ENCODE results near the gene SCYL3. TPM values are rescaled to one million over a fixed set of nuclear protein-coding genes. Genes with fewer than 3 reads are reported as not detected.

The SCYL3 gene
- total RNA-seq, 3 donors from 2014 or later, result 9.1 to 33.7 (median 17.4) TPM

GRCh38 chr1:169892176-169892926 is 1.3 kb downstream of the SCYL3 start:
- Histone ChIP-seq H3K36me3 (no peaks in the 10 kb centered on the region), H3K4me3 (peak overlapping the region; percentile 97 to 100 (median 99)), H3K27me3 (no peaks in the 10 kb centered on the region), H3K9me3 (no peaks in the 10 kb centered on the region), H3K4me1 (peaks cover 0 to 21% of the 10 kb centered on the region in 2 donors), H3K27ac (peak overlapping the region; percentile 98 to 99)
- DNase-seq (ENCODE audit: low spot score in 2 of 2), result no peak
- TF ChIP-seq CTCF (IDR thresholded peaks at IDR 0.05) (no peak), POLR2AphosphoS5 (IDR thresholded peaks at IDR 0.05) (no peak), POLR2A (IDR thresholded peaks at IDR 0.05) (no peak)
- intact Hi-C loops (cut with DNase I; ENCODE audit: low total_unique reads), result no loop called here

GRCh38 chr1:169891539-169891885 is 2.2 kb downstream of the SCYL3 start:
- Histone ChIP-seq H3K27me3 (no peaks in the 10 kb centered on the region), H3K27ac (peak overlapping the region; percentile 98 to 99), H3K9me3 (no peaks in the 10 kb centered on the region), H3K36me3 (no peaks in the 10 kb centered on the region), H3K4me1 (peaks cover 0 to 21% of the 10 kb centered on the region in 2 donors), H3K4me3 (peak overlapping the region in 2 of 3 donors; percentile 11 to 40)
- TF ChIP-seq POLR2A (IDR thresholded peaks at IDR 0.05) (no peak), CTCF (IDR thresholded peaks at IDR 0.05) (no peak), POLR2AphosphoS5 (IDR thresholded peaks at IDR 0.05) (no peak)
- DNase-seq (ENCODE audit: low spot score in 2 of 2), result no peak
- intact Hi-C loops (cut with DNase I; ENCODE audit: low total_unique reads), result no loop called here

GRCh38 chr1:169890761-169891538 is 2.7 kb downstream of the SCYL3 start:
- Histone ChIP-seq H3K4me3 (peak overlapping the region in 2 of 3 donors; percentile 11 to 40), H3K4me1 (peaks cover 0 to 21% of the 10 kb centered on the region in 2 donors), H3K27ac (peak overlapping the region; percentile 98 to 99), H3K27me3 (no peaks in the 10 kb centered on the region), H3K36me3 (no peaks in the 10 kb centered on the region), H3K9me3 (no peaks in the 10 kb centered on the region)
- intact Hi-C loops (cut with DNase I; ENCODE audit: low total_unique reads), result no loop called here
- TF ChIP-seq CTCF (IDR thresholded peaks at IDR 0.05) (no peak), POLR2AphosphoS5 (IDR thresholded peaks at IDR 0.05) (peak in 2 of 3 donors; percentile 30 to 65)
- peak in 1 of 2 donors; percentile 35 for DNase-seq (ENCODE audit: low spot score in 2 of 2)

- Histone ChIP-seq H3K36me3 (no peaks in the 10 kb centered on the region), H3K27ac (peak overlapping the region; percentile 41 to 98), H3K4me1 (peaks cover 0 to 26% of the 10 kb centered on the region in 2 donors), H3K27me3 (no peaks in the 10 kb centered on the region), H3K4me3 (no peak overlapping the region), H3K9me3 (no peaks in the 10 kb centered on the region)
- TF ChIP-seq POLR2AphosphoS5 (IDR thresholded peaks at IDR 0.05) (no peak), POLR2A (IDR thresholded peaks at IDR 0.05) (no peak), CTCF (IDR thresholded peaks at IDR 0.05) (no peak)
- DNase-seq (ENCODE audit: low spot score in 2 of 2), result no peak
- intact Hi-C loops (cut with DNase I; ENCODE audit: low total_unique reads), result no loop called here
Measured at GRCh38 chr1:169889871-169890270, 3.8 kb downstream of the SCYL3 start.

GRCh38 chr1:169886931-169887330 is 6.8 kb downstream of the SCYL3 start:
- DNase-seq (ENCODE audit: low spot score in 2 of 2), result no peak
- H3K4me3 ChIP-seq, result no peak overlapping the region
- no peaks in the 10 kb centered on the region for H3K27me3 ChIP-seq
- no peaks in the 10 kb centered on the region for H3K36me3 ChIP-seq
- no peak overlapping the region for H3K27ac ChIP-seq
- H3K4me1 ChIP-seq, result peaks cover 0 to 20% of the 10 kb centered on the region in 2 donors
- no peaks in the 10 kb centered on the region for H3K9me3 ChIP-seq
- no peak for TF ChIP-seq CTCF (IDR thresholded peaks at IDR 0.05)
- no peak for TF ChIP-seq POLR2A (IDR thresholded peaks at IDR 0.05)
- no peak for TF ChIP-seq POLR2AphosphoS5 (IDR thresholded peaks at IDR 0.05)
- intact Hi-C loops (cut with DNase I; ENCODE audit: low total_unique reads), result no loop called here
